OCI-LY7 (cell line): ENCODE results near the gene MMP19. TPM values are rescaled to one million over a fixed set of nuclear protein-coding genes. Genes with fewer than 3 reads are reported as not detected.

Experiments used
- BruUV-seq: library from RNA; stranded (reverse); fragments of 400-500 nt; replicated peaks from 2 replicates; lab custom pipeline; 2021; lab: Mats Ljungman, UMichigan
- CTCF ChIA-PET: fragments of 300-600 bp; sonication (Branson Sonifier 250); formaldehyde crosslinking; loops from one replicate; lab custom pipeline; 2022; ENCODE audit warnings: antibody characterized with exemption; ENCODE audit not compliant: unreplicated experiment; lab: Charles Lee
- POLR2A ChIA-PET: fragments of 300-600 bp; sonication (Branson Sonifier 250); formaldehyde crosslinking; loops from one replicate; lab custom pipeline; 2022; ENCODE audit warnings: antibody characterized with exemption; lab: Charles Lee
- DNase-seq: peaks from one replicate; pipeline ENCODE4 v3.0.0-alpha.2; 2015; ENCODE audit warnings: low spot score
- H2AFZ ChIP-seq: fragments of 200-600 bp; sonication (generic), shearing (Covaris generic); 2 replicates; pipeline ENCODE4 v1.6.1; 2014; ENCODE audit warnings: mild to moderate bottlenecking, antibody characterized with exemption, low read length, moderate library complexity
- H3K27ac ChIP-seq: fragments of 200-600 bp; sonication (generic); 2 replicates; pipeline ENCODE4 v1.5.1; 2014; ENCODE audit warnings: mixed run types, low read depth, mild to moderate bottlenecking, moderate library complexity, low read length, inconsistent platforms; ENCODE audit not compliant: poor library complexity, severe bottlenecking
- H3K36me3 ChIP-seq: fragments of 200-600 bp; sonication (generic); 2 replicates; pipeline ENCODE4 v1.6.1; 2014; ENCODE audit warnings: mild to moderate bottlenecking, antibody characterized with exemption, low read length, moderate library complexity, mixed read lengths; ENCODE audit not compliant: insufficient read depth
- H3K4me1 ChIP-seq: fragments of 200-600 bp; sonication (generic); 2 replicates; pipeline ENCODE4 v1.5.1; 2014; ENCODE audit warnings: mild to moderate bottlenecking, low read length; ENCODE audit not compliant: insufficient read depth, poor library complexity, severe bottlenecking
- H3K4me2 ChIP-seq: fragments of 200-600 bp; sonication (generic); 2 replicates; pipeline ENCODE4 v1.6.1; 2014; ENCODE audit warnings: mild to moderate bottlenecking, low read length
- H3K4me3 ChIP-seq: fragments of 200-600 bp; sonication (generic); 2 replicates; pipeline ENCODE4 v1.5.1; 2014; ENCODE audit warnings: mild to moderate bottlenecking, low read depth, low read length; ENCODE audit not compliant: poor library complexity, severe bottlenecking
- H3K79me2 ChIP-seq: fragments of 200-600 bp; sonication (generic); 2 replicates; pipeline ENCODE4 v1.6.1; 2016; ENCODE audit warnings: low read depth, mild to moderate bottlenecking, low read length, moderate library complexity, mixed read lengths; ENCODE audit not compliant: insufficient read depth
- H3K9me2 ChIP-seq: fragments of 200-600 bp; sonication (generic); 2 replicates; pipeline ENCODE4 v1.6.1; 2016; ENCODE audit warnings: mild to moderate bottlenecking, low read length, mixed read lengths; ENCODE audit not compliant: insufficient read depth
- H3K9me3 ChIP-seq: fragments of 200-600 bp; sonication (generic); 2 replicates; pipeline ENCODE4 v1.6.1; 2014; ENCODE audit warnings: mild to moderate bottlenecking, mixed run types, low read length, mixed read lengths
- H4K20me1 ChIP-seq: fragments of 200-600 bp; sonication (generic); 2 replicates; pipeline ENCODE4 v1.6.1; 2014; ENCODE audit warnings: mild to moderate bottlenecking, antibody characterized with exemption, low read length, moderate library complexity, mixed read lengths; ENCODE audit not compliant: insufficient read depth
- CTCF ChIP-seq: fragments of 200-600 bp; sonication (generic); conservative IDR thresholded peaks from 2 replicates; pipeline ENCODE4 v1.5.1; 2014; ENCODE audit warnings: mild to moderate bottlenecking, antibody characterized with exemption, low read length, moderate library complexity, mixed read lengths
- EZH2phosphoT487 ChIP-seq: fragments of 200-600 bp; sonication (generic); IDR thresholded peaks from 2 replicates; pipeline ENCODE4 v1.6.1; 2018; ENCODE audit warnings: low read depth, borderline replicate concordance, mild to moderate bottlenecking, mixed run types, antibody characterized with exemption, low read length, moderate library complexity, mixed read lengths
- intact Hi-C: fragments of 100-400 bp; cut with micrococcal nuclease; formaldehyde crosslinking; loops from one replicate; pipeline ENCODE4 v1.10.0; 2022; ENCODE audit not compliant: unreplicated experiment
- total RNA-seq, 2 experiments: library from RNA; depleted of rRNA in 1 of 2; stranded (reverse); fragments of >200 nt in 1 of 2; shearing (Covaris generic) in 1 of 2; gene quantifications; 2 replicates each; pipeline ENCODE4 v1.2.3, GENCODE V29; 2014 to 2022

The MMP19 gene
- total RNA-seq, 2 experiments from 2014 or later: not detected

- Histone ChIP-seq H4K20me1 (no peaks in the 10 kb centered on the region), H3K4me2 (peak overlapping the region; percentile 96), H3K9me2 (no peaks in the 10 kb centered on the region), H3K4me1 (peaks cover 28% of the 10 kb centered on the region), H3K36me3 (peaks cover 14% of the 10 kb centered on the region; the same call in 1 of the 2 replicates), H3K9me3 (no peaks in the 10 kb centered on the region), H3K79me2 (peaks cover 44% of the 10 kb centered on the region), H3K4me3 (peak overlapping the region; percentile 96), H2AFZ (peak overlapping the region; percentile 89), H3K27ac (peak overlapping the region; percentile 67)
- CTCF ChIA-PET: interaction anchor here (1.4 to 1.8 kb wide), 2 partner anchors 13 to 109 kb away, joined by 5 to 7 read pairs; partner anchors contain the start of genes ORMDL2 and SARNP
- POLR2A ChIA-PET: interaction anchor here (0.6 to 3.6 kb wide), 12 partner anchors 11 to 223 kb away, joined by 3 to 49 read pairs (median 4); partner anchors contain the start of genes ORMDL2, PYM1 and SARNP
- intact Hi-C loops: no loop called here
- no peak for TF ChIP-seq EZH2phosphoT487
- TF ChIP-seq CTCF: no peak
- DNase-seq: peak; percentile 75
- no TSS peak for BruUV-seq
Measured at GRCh38 chr12:55830601-55831446, 11.9 kb downstream of the MMP19 start.

GRCh38 chr12:55829967-55830600, 12.7 kb downstream of the MMP19 start:
- Histone ChIP-seq H3K36me3 (peaks cover 19% of the 10 kb centered on the region), H2AFZ (peak overlapping the region; percentile 89), H3K9me2 (no peaks in the 10 kb centered on the region), H3K79me2 (peaks cover 51% of the 10 kb centered on the region), H3K4me1 (peaks cover 34% of the 10 kb centered on the region), H4K20me1 (no peaks in the 10 kb centered on the region), H3K4me2 (peak overlapping the region; percentile 96), H3K4me3 (peak overlapping the region; percentile 96), H3K27ac (peak overlapping the region; percentile 67), H3K9me3 (no peaks in the 10 kb centered on the region)
- POLR2A ChIA-PET: interaction anchor here (0.6 to 3.6 kb wide), 20 partner anchors 9 to 224 kb away, joined by 3 to 49 read pairs (median 4); partner anchors contain the start of genes ORMDL2, PYM1, RAB5B and SARNP
- intact Hi-C loops: loop anchor here (1.0 kb wide), 1 partner anchor 97 kb away; the partner anchor contains the start of gene PYM1
- peak; percentile 52 for DNase-seq
- no peak for TF ChIP-seq CTCF
- TF ChIP-seq EZH2phosphoT487: no peak
- TSS peak; percentile 49 for BruUV-seq
- CTCF ChIA-PET: interaction anchor here (0.6 to 1.8 kb wide), 4 partner anchors 12 to 211 kb away, joined by 3 to 7 read pairs (median 4); partner anchors contain the start of genes ORMDL2 and SARNP
